Ishikawa (cell line): Measurements from ENCODE around the gene HOXB4.

Experiments used
- CEBPB ChIP-seq: IDR thresholded peaks from 2 replicates; pipeline ENCODE4 v1.6.1; 2012
- CREB1 ChIP-seq: IDR thresholded peaks from 2 replicates; pipeline ENCODE4 v1.6.1; 2012; ENCODE audit warnings: low read depth
- EGR1 ChIP-seq: IDR thresholded peaks from 2 replicates; pipeline ENCODE4 v1.6.1; 2012
- EP300 ChIP-seq: IDR thresholded peaks from 2 replicates; pipeline ENCODE4 v1.6.1; 2012; ENCODE audit warnings: borderline replicate concordance
- FOXM1 ChIP-seq: IDR thresholded peaks from 2 replicates; pipeline ENCODE4 v1.6.1; 2012; ENCODE audit warnings: low read depth, borderline replicate concordance
- RAD21 ChIP-seq: IDR thresholded peaks from 2 replicates; pipeline ENCODE4 v1.6.1; 2012; ENCODE audit warnings: low read depth
- REST ChIP-seq: IDR thresholded peaks from 2 replicates; pipeline ENCODE4 v1.6.1; 2012; ENCODE audit warnings: low read depth, mild to moderate bottlenecking
- TAF1 ChIP-seq: IDR thresholded peaks from 2 replicates; pipeline ENCODE4 v1.6.1; 2012; ENCODE audit warnings: low read depth, mild to moderate bottlenecking
- TCF12 ChIP-seq: IDR thresholded peaks from 2 replicates; pipeline ENCODE4 v1.6.1; 2012; ENCODE audit warnings: low read depth
- TEAD4 ChIP-seq: IDR thresholded peaks from 2 replicates; pipeline ENCODE4 v1.6.1; 2012
- YY1 ChIP-seq: IDR thresholded peaks from 2 replicates; pipeline ENCODE4 v1.6.1; 2012; ENCODE audit warnings: low read depth
- TF ChIP-seq, protein P1 (sequence below): IDR thresholded peaks from 2 replicates; pipeline ENCODE4 v1.6.1; 2012
- TF ChIP-seq, protein P2 (sequence below): IDR thresholded peaks from 2 replicates; pipeline ENCODE4 v1.6.1; 2012

GRCh38 chr17:48579760-48580554 lies 1.8 kb upstream of the HOXB4 start:
- TF ChIP-seq, protein P1, sequence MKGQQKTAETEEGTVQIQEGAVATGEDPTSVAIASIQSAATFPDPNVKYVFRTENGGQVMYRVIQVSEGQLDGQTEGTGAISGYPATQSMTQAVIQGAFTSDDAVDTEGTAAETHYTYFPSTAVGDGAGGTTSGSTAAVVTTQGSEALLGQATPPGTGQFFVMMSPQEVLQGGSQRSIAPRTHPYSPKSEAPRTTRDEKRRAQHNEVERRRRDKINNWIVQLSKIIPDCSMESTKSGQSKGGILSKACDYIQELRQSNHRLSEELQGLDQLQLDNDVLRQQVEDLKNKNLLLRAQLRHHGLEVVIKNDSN, result no peak
- TF ChIP-seq RAD21, result no peak
- TF ChIP-seq EP300, result no peak
- no peak for TF ChIP-seq TEAD4
- TF ChIP-seq TAF1, result no peak
- no peak for TF ChIP-seq YY1
- no peak for TF ChIP-seq REST
- TF ChIP-seq CREB1, result no peak
- TF ChIP-seq, protein P2, sequence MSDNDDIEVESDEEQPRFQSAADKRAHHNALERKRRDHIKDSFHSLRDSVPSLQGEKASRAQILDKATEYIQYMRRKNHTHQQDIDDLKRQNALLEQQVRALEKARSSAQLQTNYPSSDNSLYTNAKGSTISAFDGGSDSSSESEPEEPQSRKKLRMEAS, result no peak
- TF ChIP-seq FOXM1, result no peak
- TF ChIP-seq TCF12, result no peak
- no peak for TF ChIP-seq EGR1
- no peak for TF ChIP-seq CEBPB
